Cardiac muscle cell (in vitro differentiated cells and primary cell): ENCODE data around the gene ROR2. TPM values are rescaled to one million over a fixed set of nuclear protein-coding genes. Genes with fewer than 3 reads are reported as not detected.

Source experiments
- DNase-seq, 2 donors: peaks; one replicate each; pipeline versions ENCODE4 v3.0.0 to v3.0.0-alpha.2; 2010 to 2017; ENCODE audit warnings: low read depth in 1 of 2, low spot score in 1 of 2
- H3K27ac ChIP-seq: fragments of 200-600 bp; sonication (generic); 2 replicates; pipeline ENCODE4 v1.5.1; 2016
- H3K27me3 ChIP-seq: fragments of 200-600 bp; sonication (generic); 2 replicates; pipeline ENCODE4 v1.6.0; 2016; ENCODE audit warnings: control low read depth
- H3K36me3 ChIP-seq: fragments of 200-600 bp; sonication (generic); 2 replicates; pipeline ENCODE4 v1.5.1; 2016; ENCODE audit warnings: control low read depth
- H3K4me1 ChIP-seq: fragments of 200-600 bp; sonication (generic); 2 replicates; pipeline ENCODE4 v1.8.1; 2017; ENCODE audit warnings: low read depth, mild to moderate bottlenecking, mixed run types
- H3K4me3 ChIP-seq: fragments of 200-600 bp; sonication (generic); 2 replicates; pipeline ENCODE4 v1.5.1; 2016; ENCODE audit warnings: mild to moderate bottlenecking
- H3K9me3 ChIP-seq: fragments of 200-600 bp; sonication (generic); 2 replicates; pipeline ENCODE4 v1.5.1; 2017; ENCODE audit warnings: low read depth, mild to moderate bottlenecking, control low read depth
- CTCF ChIP-seq: IDR thresholded peaks from 2 replicates; pipeline ENCODE4 v1.5.1; 2012; ENCODE audit warnings: low read depth, mild to moderate bottlenecking, low read length
- polyA plus RNA-seq: library from polyadenylated mRNA; unstranded; fragments of >200 nt; fragmentation: Nextera tagmentation; extraction: Ambion mirVana; gene quantifications from 2 replicates; pipeline ENCODE4 v1.2.1, GENCODE V29; 2016
- total RNA-seq: library from RNA; depleted of rRNA; stranded (reverse); fragments of >200 nt; gene quantifications from 2 replicates; pipeline ENCODE4 v1.2.3, GENCODE V29; 2016

ROR2 gene
- total and polyA plus RNA-seq, 2 experiments from 2014 or later: 21.5 to 38.6 TPM

GRCh38 chr9:91727972-91728371 lies 222.1 kb downstream of the ROR2 start:
- no peak for TF ChIP-seq CTCF
- no peak overlapping the region for H3K4me3 ChIP-seq
- no peak overlapping the region for H3K27ac ChIP-seq
- DNase-seq: no peak
- H3K36me3 ChIP-seq: peaks cover 32% of the 10 kb centered on the region
- no peaks in the 10 kb centered on the region for H3K27me3 ChIP-seq
- no peaks in the 10 kb centered on the region for H3K9me3 ChIP-seq
- H3K4me1 ChIP-seq: no peaks in the 10 kb centered on the region

GRCh38 chr9:91727316-91727861 lies 222.6 kb downstream of the ROR2 start:
- peak; percentile 70 for TF ChIP-seq CTCF
- H3K36me3 ChIP-seq: peaks cover 38% of the 10 kb centered on the region
- no peak overlapping the region for H3K4me3 ChIP-seq
- DNase-seq: peak; percentile 54 to 78
- no peaks in the 10 kb centered on the region for H3K27me3 ChIP-seq
- H3K4me1 ChIP-seq: no peaks in the 10 kb centered on the region
- H3K27ac ChIP-seq: no peak overlapping the region
- H3K9me3 ChIP-seq: no peaks in the 10 kb centered on the region

GRCh38 chr9:91726406-91727100 lies 223.5 kb downstream of the ROR2 start:
- DNase-seq: no peak
- H3K27ac ChIP-seq: no peak overlapping the region
- no peak overlapping the region for H3K4me3 ChIP-seq
- no peaks in the 10 kb centered on the region for H3K27me3 ChIP-seq
- H3K4me1 ChIP-seq: no peaks in the 10 kb centered on the region
- no peaks in the 10 kb centered on the region for H3K9me3 ChIP-seq
- peaks cover 40% of the 10 kb centered on the region for H3K36me3 ChIP-seq
- TF ChIP-seq CTCF: no peak

GRCh38 chr9:91725651-91726050 lies 224.4 kb downstream of the ROR2 start:
- Histone ChIP-seq H3K9me3 (no peaks in the 10 kb centered on the region), H3K27ac (no peak overlapping the region), H3K4me3 (no peak overlapping the region), H3K4me1 (no peaks in the 10 kb centered on the region), H3K27me3 (no peaks in the 10 kb centered on the region), H3K36me3 (peaks cover 40% of the 10 kb centered on the region)
- TF ChIP-seq CTCF: no peak
- DNase-seq: no peak

GRCh38 chr9:91724609-91725505 lies 225.2 kb downstream of the ROR2 start:
- no peak overlapping the region for H3K27ac ChIP-seq
- H3K36me3 ChIP-seq: peaks cover 35% of the 10 kb centered on the region
- no peak for TF ChIP-seq CTCF
- no peak overlapping the region for H3K4me3 ChIP-seq
- no peaks in the 10 kb centered on the region for H3K27me3 ChIP-seq
- DNase-seq: no peak
- H3K9me3 ChIP-seq: no peaks in the 10 kb centered on the region
- no peaks in the 10 kb centered on the region for H3K4me1 ChIP-seq
